CD14-positive monocyte (primary cell): ENCODE results near the gene HDAC4. TPM values are rescaled to one million over a fixed set of nuclear protein-coding genes. Genes with fewer than 3 reads are reported as not detected.

Experiments
- DNase-seq, 3 donors: peaks; one replicate each; pipeline ENCODE4 v3.0.0-alpha.2; 2011 to 2022
- H2AFZ ChIP-seq: 2 replicates; pipeline ENCODE4 v1.6.0; 2012; ENCODE audit warnings: mild to moderate bottlenecking, low read depth, low read length, inconsistent platforms; ENCODE audit not compliant: insufficient read depth, poor library complexity, severe bottlenecking
- H3K27ac ChIP-seq, 2 donors: 1 replicate in 1 of 2; 2 replicates in 1 of 2; pipeline ENCODE4 v1.5.1; 2012 to 2013; ENCODE audit warnings: low read length in 2 of 2, control low read depth in 1 of 2, inconsistent platforms in 1 of 2, low read depth in 1 of 2, mild to moderate bottlenecking in 1 of 2
- H3K27me3 ChIP-seq, 2 donors: one replicate each; pipeline versions ENCODE4 v1.6.0 to v1.6.1; 2011 to 2013; ENCODE audit warnings: low read length in 2 of 2; ENCODE audit not compliant: control insufficient read depth in 2 of 2, insufficient read depth in 2 of 2
- H3K36me3 ChIP-seq, 2 donors: replicated peaks in 1 of 2; 1 replicate in 1 of 2; 2 replicates in 1 of 2; pipeline versions ENCODE4 v1.5.1 to v1.6.1; 2012 to 2013; ENCODE audit warnings: low read length in 2 of 2, control low read depth in 1 of 2, inconsistent platforms in 1 of 2, mild to moderate bottlenecking in 1 of 2; ENCODE audit not compliant: insufficient read depth in 2 of 2, control insufficient read depth in 1 of 2
- H3K4me1 ChIP-seq, 2 donors: 1 replicate in 1 of 2; 2 replicates in 1 of 2; pipeline versions ENCODE4 v1.5.1 to v1.6.1; 2012 to 2013; ENCODE audit warnings: low read length in 2 of 2, control low read depth in 1 of 2, inconsistent platforms in 1 of 2, mild to moderate bottlenecking in 1 of 2, moderate library complexity in 1 of 2; ENCODE audit not compliant: insufficient read depth in 2 of 2, control insufficient read depth in 1 of 2
- H3K4me2 ChIP-seq: replicated peaks from 2 replicates; pipeline ENCODE3; 2012; ENCODE audit warnings: low read length, moderate library complexity, mild to moderate bottlenecking; ENCODE audit not compliant: poor library complexity, severe bottlenecking; ENCODE audit errors: extremely low read depth
- H3K4me3 ChIP-seq, 3 experiments: fragments of 200-600 bp in 1 of 3; sonication (generic) in 1 of 3; replicated peaks in 1 of 3; 1 replicate in 2 of 3; 2 replicates in 1 of 3; pipeline ENCODE4 v1.5.1; 2011 to 2013; ENCODE audit warnings: low read length in 3 of 3, mild to moderate bottlenecking in 3 of 3, control low read depth in 2 of 3, low read depth in 2 of 3, inconsistent platforms in 1 of 3, moderate library complexity in 1 of 3
- H3K79me2 ChIP-seq: 2 replicates; pipeline ENCODE4 v1.6.0; 2012; ENCODE audit warnings: mild to moderate bottlenecking, control low read depth, inconsistent platforms, low read length, moderate library complexity; ENCODE audit not compliant: insufficient read depth
- H3K9ac ChIP-seq: 2 replicates; pipeline ENCODE4 v1.6.0; 2017; ENCODE audit warnings: low read length, mild to moderate bottlenecking; ENCODE audit not compliant: insufficient read depth, poor library complexity, severe bottlenecking
- H3K9me3 ChIP-seq, 2 donors: replicated peaks in 1 of 2; 1 replicate in 1 of 2; 2 replicates in 1 of 2; pipeline versions ENCODE4 v1.5.1 to v1.6.1; 2012 to 2013; ENCODE audit warnings: low read length in 2 of 2, control low read depth in 1 of 2; ENCODE audit not compliant: control insufficient read depth in 1 of 2, insufficient read depth in 1 of 2
- H4K20me1 ChIP-seq: 2 replicates; pipeline ENCODE4 v1.6.0; 2012; ENCODE audit warnings: mild to moderate bottlenecking, low read length, control low read depth, moderate library complexity; ENCODE audit not compliant: insufficient read depth
- H3K27ac Mint-ChIP-seq, 7 donors: one replicate each; pipeline ENCODE4 v1.8.0; 2020; ENCODE audit warnings: mild to moderate bottlenecking in 7 of 7, mixed read lengths in 7 of 7, moderate library complexity in 6 of 7, inconsistent platforms in 2 of 7
- H3K27me3 Mint-ChIP-seq, 3 donors: one replicate each; pipeline ENCODE4 v1.8.0; 2021 to 2022; ENCODE audit warnings: low read depth in 3 of 3, mild to moderate bottlenecking in 3 of 3, mixed read lengths in 3 of 3, moderate library complexity in 3 of 3, inconsistent platforms in 1 of 3
- H3K36me3 Mint-ChIP-seq, 2 donors: one replicate each; pipeline ENCODE4 v1.8.0; 2020; ENCODE audit warnings: mixed read lengths in 2 of 2, inconsistent platforms in 1 of 2, mild to moderate bottlenecking in 1 of 2
- H3K4me1 Mint-ChIP-seq: one replicate; pipeline ENCODE4 v1.8.0; 2020; ENCODE audit warnings: mild to moderate bottlenecking, mixed read lengths
- H3K4me3 Mint-ChIP-seq, 2 donors: one replicate each; pipeline ENCODE4 v1.8.0; 2020; ENCODE audit warnings: mild to moderate bottlenecking in 2 of 2, mixed read lengths in 2 of 2, moderate library complexity in 1 of 2
- H3K9me3 Mint-ChIP-seq, 7 donors: one replicate each; pipeline ENCODE4 v1.8.0; 2020 to 2022; ENCODE audit warnings: mixed read lengths in 7 of 7, mild to moderate bottlenecking in 6 of 7, moderate library complexity in 6 of 7, inconsistent platforms in 2 of 7
- CTCF ChIP-seq: fragments of 200-600 bp; IDR thresholded peaks from one replicate; pipeline ENCODE4 v1.8.0; 2022; ENCODE audit warnings: antibody characterized with exemption, mild to moderate bottlenecking
- WGBS: methylation state at CpG from one replicate; pipeline ENCODE4 v1.1.5; 2013; ENCODE audit warnings: missing lambda C conversion rate; ENCODE audit not compliant: insufficient coverage; 5-methylcytosine and 5-hydroxymethylcytosine counted together
- intact Hi-C, 2 donors: fragments of 100-400 bp; cut with micrococcal nuclease; formaldehyde crosslinking; loops; one replicate each; pipeline versions ENCODE4 v1.15.0 to v1.15.1; 2023
- polyA plus RNA-seq, 3 donors: library from polyadenylated mRNA; depleted of rRNA in 1 of 3; unstranded in 2 of 3; stranded (reverse) in 1 of 3; fragments of 300-500 nt in 2 of 3; fragments of >200 nt in 1 of 3; fragmentation: Illumina TruSeq in 2 of 3; gene quantifications; 1 replicate in 2 of 3; 2 replicates in 1 of 3; pipeline ENCODE4 v1.2.3, GENCODE V29; 2012 to 2021

The HDAC4 gene
- polyA plus RNA-seq, 3 donors, result 3.3 to 23.0 (median 4.5) TPM

GRCh38 chr2:239084007-239084406, 316.8 kb downstream of the HDAC4 start:
- Mint-ChIP-seq H3K4me1 (no peaks in the 10 kb centered on the region), H3K4me3 (no peak overlapping the region), H3K27ac (no peak overlapping the region), H3K36me3 (peaks cover 93 to 94% of the 10 kb centered on the region in 2 donors), H3K9me3 (peaks cover 0 to 3% (median 0%) of the 10 kb centered on the region in 7 donors), H3K27me3 (peaks cover 0 to 2% (median 1%) of the 10 kb centered on the region in 3 donors)
- H3K9ac ChIP-seq, result no peak overlapping the region
- TF ChIP-seq CTCF, result no peak
- 96% methylated on average over 22 of the region's 24 CpGs for WGBS
- no peak overlapping the region for H3K4me3 ChIP-seq
- intact Hi-C loops, result no loop called here
- H3K27me3 ChIP-seq, result no peaks in the 10 kb centered on the region
- no peak for DNase-seq
- H3K9me3 ChIP-seq, result no peaks in the 10 kb centered on the region
- no peaks in the 10 kb centered on the region for H3K79me2 ChIP-seq
- peaks cover 91 to 97% of the 10 kb centered on the region in 2 donors for H3K36me3 ChIP-seq
- no peak overlapping the region for H3K27ac ChIP-seq
- H2AFZ ChIP-seq, result no peak overlapping the region
- no peaks in the 10 kb centered on the region for H3K4me1 ChIP-seq
- H4K20me1 ChIP-seq, result peaks cover 30% of the 10 kb centered on the region
- H3K4me2 ChIP-seq, result no peak overlapping the region

GRCh38 chr2:239082425-239082824, 318.4 kb downstream of the HDAC4 start:
- 86% methylated on average over 14 of the region's 14 CpGs for WGBS
- H3K4me1 Mint-ChIP-seq, result no peaks in the 10 kb centered on the region
- Histone ChIP-seq H3K79me2 (no peaks in the 10 kb centered on the region), H3K27ac (no peak overlapping the region), H3K9me3 (no peaks in the 10 kb centered on the region), H3K4me1 (no peaks in the 10 kb centered on the region), H2AFZ (no peak overlapping the region), H3K4me2 (no peak overlapping the region), H4K20me1 (peaks cover 43% of the 10 kb centered on the region), H3K4me3 (no peak overlapping the region), H3K36me3 (peaks cover 92 to 97% of the 10 kb centered on the region in 2 donors), H3K9ac (no peak overlapping the region), H3K27me3 (no peaks in the 10 kb centered on the region)
- peaks cover 88 to 94% of the 10 kb centered on the region in 2 donors for H3K36me3 Mint-ChIP-seq
- no peak for DNase-seq
- H3K27me3 Mint-ChIP-seq, result peaks cover 0 to 1% (median 0%) of the 10 kb centered on the region in 3 donors
- peaks cover 0 to 3% (median 0%) of the 10 kb centered on the region in 7 donors for H3K9me3 Mint-ChIP-seq
- no peak overlapping the region for H3K4me3 Mint-ChIP-seq
- intact Hi-C loops, result no loop called here
- TF ChIP-seq CTCF, result no peak
- peak overlapping the region in 2 of 7 donors; percentile 36 to 38 for H3K27ac Mint-ChIP-seq
